Left kidney (tissue), 2 donors: ENCODE data around the gene PCDHGB5. TPM values are rescaled to one million over a fixed set of nuclear protein-coding genes. Genes with fewer than 3 reads are reported as not detected.
"Not testable (repeated sequence)": the region's sequence is repeated elsewhere in the genome, so short reads cannot be mapped to it uniquely, and the experiment has no call there.

ENCODE experiments used
- DNase-seq: peaks from one replicate; pipeline ENCODE4 v3.0.0-alpha.2; 2013
- polyA plus RNA-seq: library from polyadenylated mRNA; unstranded; fragments of 120-200 nt; gene quantifications from one replicate; pipeline ENCODE4 v1.2.1, GENCODE V29; 2013; ENCODE audit not compliant: insufficient read length

Gene PCDHGB5
- polyA plus RNA-seq, 1 donor, result 10.9 TPM

DNA sequence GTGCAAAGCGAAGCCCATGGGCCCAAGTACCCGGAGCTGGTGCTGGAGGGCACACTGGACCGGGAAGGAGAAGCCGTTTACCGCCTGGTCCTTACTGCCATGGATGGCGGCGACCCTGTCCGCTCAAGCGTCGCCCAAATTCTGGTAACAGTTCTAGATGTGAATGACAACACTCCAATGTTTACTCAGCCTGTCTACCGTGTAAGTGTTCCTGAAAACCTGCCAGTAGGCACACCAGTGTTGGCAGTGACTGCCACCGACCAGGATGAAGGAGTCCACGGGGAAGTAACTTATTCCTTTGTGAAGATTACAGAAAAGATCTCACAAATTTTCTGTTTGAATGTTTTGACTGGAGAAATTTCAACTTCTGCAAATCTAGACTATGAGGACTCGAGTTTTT lies 23.1 kb upstream of the PCDHGB5 start:
- no peak for DNase-seq

DNA sequence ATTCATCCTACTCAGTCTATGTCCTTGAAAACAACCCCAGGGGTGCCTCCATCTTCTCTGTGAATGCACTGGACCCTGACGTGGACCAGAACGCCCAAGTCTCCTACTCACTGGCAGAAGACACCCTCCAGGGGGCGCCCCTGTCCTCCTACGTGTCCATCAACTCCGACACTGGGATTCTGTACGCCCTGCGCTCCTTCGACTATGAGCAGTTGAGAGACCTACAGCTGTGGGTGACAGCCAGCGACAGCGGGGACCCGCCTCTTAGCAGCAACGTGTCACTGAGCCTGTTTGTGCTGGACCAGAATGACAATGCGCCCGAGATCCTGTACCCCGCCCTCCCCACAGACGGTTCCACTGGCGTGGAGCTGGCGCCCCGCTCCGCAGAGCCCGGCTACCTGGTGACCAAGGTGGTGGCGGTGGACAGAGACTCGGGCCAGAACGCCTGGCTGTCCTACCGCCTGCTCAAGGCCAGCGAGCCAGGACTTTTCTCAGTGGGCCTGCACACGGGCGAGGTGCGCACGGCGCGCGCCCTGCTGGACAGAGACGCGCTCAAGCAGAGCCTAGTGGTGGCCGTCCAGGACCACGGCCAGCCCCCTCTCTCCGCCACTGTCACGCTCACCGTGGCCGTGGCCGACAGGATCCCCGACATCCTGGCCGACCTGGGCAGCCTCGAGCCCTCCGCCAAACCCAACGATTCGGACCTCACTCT lies 22.1 kb upstream of the PCDHGB5 start:
- DNase-seq, result not testable (repeated sequence)

DNA sequence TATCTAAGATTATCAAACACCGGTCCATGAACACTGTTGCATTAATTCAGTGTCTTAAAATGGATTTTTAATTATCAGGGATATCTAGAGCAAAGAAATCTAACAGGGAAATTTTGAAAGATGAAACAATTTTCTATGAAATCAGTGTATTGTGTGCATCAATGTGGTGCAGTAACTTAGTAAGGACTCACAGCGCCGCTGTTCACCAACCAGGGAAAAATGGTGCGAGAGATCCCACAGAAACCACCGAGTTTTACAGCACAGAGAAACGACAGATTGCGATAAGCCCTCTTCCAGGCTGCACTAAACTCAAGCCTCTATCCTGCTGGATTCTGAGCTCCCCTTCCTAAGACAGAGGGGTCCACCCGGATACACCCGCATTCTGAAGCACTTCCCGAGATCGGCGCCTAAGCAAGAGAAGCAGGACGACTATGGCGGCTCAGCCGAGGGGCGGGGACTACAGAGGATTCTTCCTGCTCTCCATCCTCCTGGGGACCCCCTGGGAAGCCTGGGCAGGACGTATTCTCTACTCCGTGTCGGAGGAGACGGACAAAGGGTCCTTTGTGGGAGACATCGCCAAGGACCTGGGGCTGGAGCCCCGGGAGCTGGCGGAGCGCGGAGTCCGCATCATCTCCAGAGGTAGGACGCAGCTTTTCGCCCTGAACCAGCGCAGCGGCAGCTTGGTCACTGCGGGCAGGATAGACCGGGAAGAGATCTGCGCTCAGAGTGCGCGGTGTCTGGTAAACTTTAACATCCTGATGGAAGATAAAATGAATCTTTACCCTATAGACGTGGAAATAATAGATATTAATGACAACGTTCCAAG lies 15.1 kb upstream of the PCDHGB5 start, which contains the start of gene PCDHGA7:
Gene PCDHGA7 (plus strand): TSS at position 274 of the 826 bp plus-strand sequence. CDS start 158 bp downstream, at position 432.
- no peak for DNase-seq

- no peak for DNase-seq
These were observed 14.4 kb upstream of the PCDHGB5 start for GRCh38 chr5:141383345-141383744.

DNA sequence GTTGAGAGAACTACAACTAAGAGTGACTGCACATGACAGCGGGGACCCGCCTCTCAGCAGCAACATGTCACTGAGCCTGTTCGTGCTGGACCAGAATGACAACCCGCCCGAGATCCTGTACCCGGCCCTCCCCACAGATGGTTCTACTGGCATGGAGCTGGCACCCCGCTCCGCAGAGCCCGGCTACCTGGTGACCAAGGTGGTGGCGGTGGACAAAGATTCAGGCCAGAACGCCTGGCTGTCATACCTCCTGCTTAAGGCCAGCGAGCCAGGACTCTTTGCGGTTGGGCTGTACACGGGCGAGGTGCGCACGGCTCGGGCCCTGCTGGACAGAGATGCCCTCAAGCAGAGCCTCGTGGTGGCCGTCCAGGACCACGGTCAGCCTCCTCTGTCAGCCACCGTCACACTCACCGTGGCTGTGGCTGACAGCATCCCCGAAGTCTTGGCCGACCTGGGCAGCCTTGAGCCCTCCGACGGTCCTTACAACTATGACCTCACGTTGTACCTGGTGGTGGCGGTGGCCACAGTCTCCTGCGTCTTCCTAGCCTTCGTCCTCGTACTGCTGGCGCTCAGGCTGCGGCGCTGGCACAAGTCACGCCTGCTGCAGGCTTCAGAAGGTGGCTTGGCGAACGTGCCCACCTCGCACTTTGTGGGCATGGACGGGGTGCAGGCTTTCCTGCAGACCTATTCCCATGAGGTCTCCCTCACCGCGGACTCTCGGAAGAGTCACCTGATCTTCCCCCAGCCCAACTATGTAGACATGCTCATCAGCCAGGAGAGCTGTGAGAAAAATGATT lies 13.1 kb upstream of the PCDHGB5 start:
- DNase-seq, result no peak

DNA sequence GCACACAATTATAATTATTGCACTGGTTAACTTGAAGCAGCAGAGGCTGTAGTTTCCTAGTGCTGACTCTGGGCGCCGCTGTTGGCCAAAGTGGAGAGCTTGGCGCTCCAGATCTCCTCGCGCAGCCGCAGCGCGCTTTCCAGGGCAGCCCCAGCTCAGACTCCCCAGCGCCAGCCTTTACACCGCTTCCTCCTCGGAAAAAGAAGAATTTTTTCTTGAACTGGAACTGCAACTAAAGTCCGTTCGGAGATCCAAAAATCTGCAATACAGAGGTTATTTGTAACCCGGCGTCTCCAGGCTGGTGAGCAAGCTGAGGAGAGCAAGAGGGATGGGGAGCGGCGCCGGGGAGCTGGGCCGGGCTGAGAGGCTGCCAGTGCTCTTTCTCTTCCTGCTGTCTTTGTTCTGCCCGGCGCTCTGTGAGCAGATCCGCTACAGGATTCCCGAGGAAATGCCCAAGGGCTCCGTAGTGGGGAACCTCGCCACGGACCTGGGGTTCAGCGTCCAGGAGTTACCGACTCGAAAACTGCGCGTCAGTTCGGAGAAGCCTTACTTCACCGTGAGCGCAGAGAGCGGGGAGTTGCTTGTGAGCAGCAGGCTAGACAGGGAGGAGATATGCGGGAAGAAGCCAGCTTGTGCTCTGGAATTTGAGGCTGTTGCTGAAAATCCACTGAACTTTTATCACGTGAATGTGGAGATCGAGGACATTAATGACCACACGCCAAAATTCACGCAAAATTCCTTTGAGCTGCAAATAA lies 10.0 kb upstream of the PCDHGB5 start, which contains the start of gene PCDHGB4:
Gene PCDHGB4 (plus strand): TSS at position 142 of the 755 bp plus-strand sequence. CDS start 187 bp downstream, at position 329.
- DNase-seq, result not testable (repeated sequence)

GRCh38 chr5:141388661-141389060 lies 9.1 kb upstream of the PCDHGB5 start:
- DNase-seq, result no peak

DNA sequence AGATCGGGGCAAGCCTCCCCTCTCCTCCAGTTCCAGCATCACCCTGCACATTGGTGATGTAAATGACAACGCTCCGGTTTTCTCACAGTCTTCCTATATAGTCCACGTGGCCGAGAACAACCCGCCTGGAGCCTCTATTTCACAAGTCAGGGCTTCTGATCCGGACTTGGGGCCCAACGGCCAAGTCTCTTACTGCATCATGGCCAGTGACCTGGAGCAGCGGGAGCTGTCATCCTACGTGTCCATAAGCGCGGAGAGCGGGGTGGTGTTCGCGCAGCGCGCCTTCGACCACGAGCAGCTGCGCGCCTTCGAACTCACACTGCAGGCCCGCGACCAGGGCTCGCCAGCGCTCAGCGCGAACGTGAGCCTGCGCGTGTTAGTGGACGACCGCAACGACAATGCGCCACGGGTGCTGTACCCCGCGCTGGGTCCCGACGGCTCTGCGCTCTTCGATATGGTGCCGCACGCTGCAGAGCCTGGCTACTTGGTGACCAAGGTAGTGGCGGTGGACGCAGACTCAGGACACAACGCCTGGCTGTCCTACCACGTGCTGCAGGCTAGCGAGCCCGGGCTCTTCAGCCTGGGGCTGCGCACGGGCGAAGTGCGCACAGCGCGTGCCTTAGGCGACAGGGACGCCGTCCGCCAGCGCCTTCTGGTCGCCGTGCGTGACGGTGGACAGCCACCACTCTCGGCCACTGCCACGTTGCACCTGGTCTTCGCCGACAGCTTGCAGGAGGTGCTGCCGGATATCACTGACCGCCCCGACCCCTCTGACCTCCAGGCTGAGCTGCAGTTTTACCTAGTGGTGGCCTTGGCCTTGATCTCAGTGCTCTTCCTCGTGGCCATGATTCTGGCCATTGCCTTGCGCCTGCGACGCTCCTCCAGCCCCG lies 8.3 kb upstream of the PCDHGB5 start:
- DNase-seq, result no peak

DNA sequence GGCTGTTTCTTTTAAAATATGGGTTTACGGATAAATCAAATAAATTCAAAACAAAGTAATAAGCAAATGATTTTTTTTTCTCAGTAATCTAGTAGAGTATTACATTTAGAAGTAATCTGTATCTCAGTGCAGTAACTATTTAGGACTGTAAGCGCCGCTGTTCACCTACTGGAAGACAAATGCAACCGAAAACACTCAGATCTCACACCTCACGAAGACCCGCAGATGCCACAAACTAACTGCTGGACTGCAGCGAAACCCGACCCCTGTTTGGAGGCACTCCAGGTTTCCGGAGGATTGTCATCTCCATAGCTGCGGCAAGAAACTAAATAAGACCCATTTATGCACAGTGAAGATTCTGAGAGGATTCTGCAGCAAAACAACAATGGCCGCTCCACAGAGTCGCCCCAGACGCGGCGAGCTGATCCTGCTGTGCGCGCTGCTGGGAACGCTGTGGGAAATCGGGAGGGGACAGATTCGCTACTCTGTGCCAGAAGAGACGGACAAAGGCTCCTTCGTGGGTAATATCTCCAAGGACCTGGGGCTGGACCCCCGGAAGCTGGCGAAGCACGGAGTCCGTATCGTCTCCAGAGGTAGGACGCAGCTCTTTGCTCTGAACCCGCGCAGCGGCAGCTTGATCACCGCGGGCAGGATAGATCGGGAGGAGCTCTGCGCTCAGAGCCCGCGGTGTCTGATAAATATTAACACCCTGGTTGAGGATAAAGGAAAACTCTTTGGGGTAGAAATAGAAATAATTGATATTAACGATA lies 5.1 kb upstream of the PCDHGB5 start, which contains the start of gene PCDHGA8:
Gene PCDHGA8 (plus strand): TSS at position 205 of the 770 bp plus-strand sequence. CDS start 181 bp downstream, at position 386.
- no peak for DNase-seq

DNA sequence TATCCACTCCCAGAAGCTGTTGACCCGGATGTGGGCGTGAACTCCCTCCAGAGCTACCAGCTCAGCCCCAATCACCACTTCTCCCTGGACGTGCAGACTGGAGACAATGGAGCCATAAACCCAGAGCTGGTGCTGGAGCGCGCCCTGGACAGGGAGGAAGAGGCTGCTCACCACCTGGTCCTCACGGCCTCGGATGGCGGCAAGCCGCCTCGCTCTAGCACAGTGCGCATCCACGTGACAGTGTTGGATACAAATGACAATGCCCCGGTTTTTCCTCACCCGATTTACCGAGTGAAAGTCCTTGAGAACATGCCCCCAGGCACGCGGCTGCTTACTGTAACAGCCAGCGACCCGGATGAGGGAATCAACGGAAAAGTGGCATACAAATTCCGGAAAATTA lies 4.5 kb upstream of the PCDHGB5 start:
- no peak for DNase-seq

DNA sequence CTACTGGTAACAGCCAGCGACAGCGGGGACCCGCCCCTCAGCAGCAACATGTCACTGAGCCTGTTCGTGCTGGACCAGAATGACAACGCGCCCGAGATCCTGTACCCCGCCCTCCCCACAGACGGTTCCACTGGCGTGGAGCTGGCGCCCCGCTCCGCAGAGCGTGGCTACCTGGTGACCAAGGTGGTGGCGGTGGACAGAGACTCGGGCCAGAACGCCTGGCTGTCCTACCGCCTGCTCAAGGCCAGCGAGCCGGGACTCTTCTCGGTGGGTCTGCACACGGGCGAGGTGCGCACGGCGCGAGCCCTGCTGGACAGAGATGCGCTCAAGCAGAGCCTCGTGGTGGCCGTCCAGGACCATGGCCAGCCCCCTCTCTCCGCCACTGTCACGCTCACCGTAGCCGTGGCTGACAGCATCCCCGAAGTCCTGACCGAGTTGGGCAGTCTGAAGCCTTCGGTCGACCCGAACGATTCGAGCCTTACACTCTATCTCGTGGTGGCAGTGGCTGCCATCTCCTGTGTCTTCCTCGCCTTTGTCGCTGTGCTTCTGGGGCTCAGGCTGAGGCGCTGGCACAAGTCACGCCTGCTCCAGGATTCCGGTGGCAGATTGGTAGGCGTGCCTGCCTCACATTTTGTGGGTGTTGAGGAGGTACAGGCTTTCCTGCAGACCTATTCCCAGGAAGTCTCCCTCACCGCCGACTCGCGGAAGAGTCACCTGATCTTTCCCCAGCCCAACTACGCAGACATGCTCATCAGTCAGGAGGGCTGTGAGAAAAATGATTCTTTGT lies 3.2 kb upstream of the PCDHGB5 start:
- not testable (repeated sequence) for DNase-seq

DNA sequence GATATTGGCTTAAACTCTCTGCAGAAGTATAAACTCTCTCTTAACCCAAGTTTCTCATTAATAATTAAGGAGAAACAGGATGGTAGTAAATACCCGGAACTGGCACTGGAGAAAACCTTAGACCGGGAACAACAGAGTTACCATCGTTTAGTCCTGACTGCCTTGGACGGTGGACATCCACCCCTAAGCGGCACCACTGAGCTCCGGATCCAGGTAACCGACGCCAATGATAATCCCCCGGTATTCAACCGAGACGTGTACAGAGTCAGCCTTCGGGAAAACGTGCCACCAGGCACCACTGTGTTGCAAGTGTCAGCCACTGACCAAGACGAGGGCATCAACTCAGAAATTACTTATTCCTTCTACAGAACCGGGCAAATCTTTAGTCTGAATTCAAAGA lies 861 bp downstream of the PCDHGB5 start:
- DNase-seq, result no peak

DNA sequence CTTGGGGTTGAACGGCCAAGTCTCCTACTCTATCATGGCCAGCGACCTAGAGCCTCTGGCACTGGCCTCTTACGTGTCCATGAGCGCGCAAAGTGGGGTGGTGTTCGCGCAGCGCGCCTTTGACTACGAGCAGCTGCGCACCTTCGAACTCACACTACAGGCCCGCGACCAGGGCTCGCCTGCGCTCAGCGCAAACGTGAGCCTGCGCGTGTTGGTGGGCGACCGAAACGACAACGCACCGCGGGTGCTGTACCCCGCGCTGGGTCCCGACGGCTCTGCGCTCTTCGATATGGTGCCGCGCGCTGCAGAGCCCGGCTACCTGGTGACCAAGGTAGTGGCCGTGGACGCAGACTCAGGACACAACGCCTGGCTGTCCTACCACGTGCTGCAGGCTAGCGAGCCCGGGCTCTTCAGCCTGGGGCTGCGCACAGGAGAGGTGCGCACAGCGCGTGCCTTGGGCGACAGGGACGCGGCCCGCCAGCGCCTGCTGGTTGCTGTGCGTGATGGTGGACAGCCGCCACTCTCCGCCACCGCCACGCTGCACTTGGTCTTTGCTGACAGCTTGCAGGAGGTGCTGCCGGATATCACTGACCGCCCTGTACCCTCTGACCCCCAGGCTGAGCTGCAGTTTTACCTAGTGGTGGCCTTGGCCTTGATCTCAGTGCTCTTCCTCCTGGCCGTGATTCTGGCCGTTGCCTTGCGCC lies 2.0 kb downstream of the PCDHGB5 start:
- no peak for DNase-seq

DNA sequence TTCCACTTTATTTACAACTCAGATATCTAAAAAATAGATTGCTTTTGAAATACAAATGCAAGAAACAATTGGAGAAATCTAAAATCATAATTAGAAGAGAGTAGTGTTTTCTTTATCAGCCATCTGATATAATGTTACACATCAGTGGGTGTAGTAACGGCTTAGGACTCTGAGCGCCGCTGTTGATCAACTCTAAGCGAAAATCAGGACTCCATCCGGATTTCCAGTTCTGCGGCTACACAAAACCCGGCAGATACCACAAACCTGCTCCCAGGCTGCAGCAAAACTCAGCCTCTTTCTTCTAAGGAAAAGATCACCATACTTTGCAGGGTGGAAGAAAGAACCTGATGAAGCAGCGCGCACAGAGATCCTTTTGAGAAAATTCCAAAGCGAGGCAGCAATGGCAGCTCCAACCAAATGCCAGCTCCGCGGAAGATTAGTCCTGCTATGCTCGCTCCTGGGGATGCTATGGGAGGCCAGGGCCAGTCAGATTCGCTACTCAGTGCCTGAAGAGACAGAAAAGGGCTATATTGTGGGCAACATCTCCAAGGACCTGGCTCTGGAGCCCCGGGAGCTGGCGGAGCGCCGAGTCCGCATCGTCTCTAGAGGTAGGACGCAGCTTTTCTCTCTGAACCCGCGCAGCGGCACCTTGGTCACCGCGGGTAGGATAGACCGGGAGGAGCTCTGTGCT lies 5.0 kb downstream of the PCDHGB5 start, which contains the start of gene PCDHGA9:
Gene PCDHGA9 (plus strand): TSS at position 226 of the 691 bp plus-strand sequence. CDS start 175 bp downstream, at position 401.
- DNase-seq, result no peak

GRCh38 chr5:141403387-141403786 lies 5.6 kb downstream of the PCDHGB5 start:
- no peak for DNase-seq

GRCh38 chr5:141407790-141408505 lies 10.2 kb downstream of the PCDHGB5 start, which contains the start of gene PCDHGB6:
Gene PCDHGB6, plus strand, starts transcription at chr5:141408021. Its CDS starts 182 bp downstream, at chr5:141408203.
- not testable (repeated sequence) for DNase-seq
